ENCODE results near the gene NELL1.

- TF ChIP-seq TARDBP (IDR thresholded peaks at IDR 0.05) (no peak), FOXM1 (IDR thresholded peaks at IDR 0.05; ENCODE audit: borderline replicate concordance) (no peak), SP1 (IDR thresholded peaks at IDR 0.05) (no peak), LEF1 (IDR thresholded peaks at IDR 0.05; ENCODE audit: borderline replicate concordance) (no peak), CTBP1 (IDR thresholded peaks at IDR 0.05; ENCODE audit: borderline replicate concordance) (no peak), HDGF (IDR thresholded peaks at IDR 0.05; ENCODE audit: borderline replicate concordance) (no peak), BHLHE40 (IDR thresholded peaks at IDR 0.05; ENCODE audit: borderline replicate concordance) (no peak), ARNT (IDR thresholded peaks at IDR 0.05) (no peak), FOXA1 (IDR thresholded peaks at IDR 0.05) (no peak), SUZ12 (IDR thresholded peaks at IDR 0.05) (no peak), ELF4 (IDR thresholded peaks at IDR 0.05) (no peak)
Measured at GRCh38 chr11:21390430-21390829, 721.0 kb downstream of the NELL1 start.

All from HEK293T (cell line).